ENCODE data around the gene BCL11B.
"Not testable (repeated sequence)": the region's sequence is repeated elsewhere in the genome, so short reads cannot be mapped to it uniquely, and the experiment has no call there.

BCL11B gene

GRCh38 chr14:99203080-99203479, 68.9 kb downstream of the BCL11B start:
- DNase-seq (ENCODE audit: low spot score) = no peak
- FAIRE-seq = no peak

- no peak for FAIRE-seq
- no peak for DNase-seq (ENCODE audit: low spot score)
Measured at GRCh38 chr14:99202516-99202915, 69.5 kb downstream of the BCL11B start.

- FAIRE-seq = no peak
Measured at GRCh38 chr14:99201351-99202073, 70.5 kb downstream of the BCL11B start.

GRCh38 chr14:99200654-99201005, 71.4 kb downstream of the BCL11B start:
- FAIRE-seq (no peak), DNase-seq (ENCODE audit: low spot score) (no peak)

More at GRCh38 chr14:99201351-99202073, 70.5 kb downstream of the BCL11B start:
- no peak for DNase-seq (ENCODE audit: low spot score)

GRCh38 chr14:99199846-99200653, 71.9 kb downstream of the BCL11B start:
- DNase-seq (ENCODE audit: low spot score) (no peak), FAIRE-seq (no peak)

- FAIRE-seq (no peak), DNase-seq (ENCODE audit: low spot score) (no peak)
Measured at GRCh38 chr14:99198746-99199502, 73.1 kb downstream of the BCL11B start.

- FAIRE-seq (no peak), DNase-seq (ENCODE audit: low spot score) (no peak)
Measured at GRCh38 chr14:99196310-99196650, 75.7 kb downstream of the BCL11B start.

- DNase-seq (ENCODE audit: low spot score) = no peak
Measured at GRCh38 chr14:99195602-99196309, 76.2 kb downstream of the BCL11B start.

GRCh38 chr14:99194736-99195135, 77.3 kb downstream of the BCL11B start:
- no peak for FAIRE-seq
- DNase-seq (ENCODE audit: low spot score) = no peak

More at GRCh38 chr14:99195602-99196309, 76.2 kb downstream of the BCL11B start:
- FAIRE-seq = no peak

GRCh38 chr14:99194136-99194535, 77.9 kb downstream of the BCL11B start:
- FAIRE-seq = no peak
- no peak for DNase-seq (ENCODE audit: low spot score)

GRCh38 chr14:99192830-99193229, 79.2 kb downstream of the BCL11B start:
- DNase-seq (ENCODE audit: low spot score) (no peak), FAIRE-seq (no peak)

- DNase-seq (ENCODE audit: low spot score) = peak; percentile 47
- FAIRE-seq = no peak
Measured at GRCh38 chr14:99192028-99192621, 79.9 kb downstream of the BCL11B start.

GRCh38 chr14:99191395-99192027, 80.5 kb downstream of the BCL11B start:
- FAIRE-seq (no peak), DNase-seq (ENCODE audit: low spot score) (no peak)

GRCh38 chr14:99190696-99191394, 81.2 kb downstream of the BCL11B start:
- no peak for DNase-seq (ENCODE audit: low spot score)
- FAIRE-seq = no peak

GRCh38 chr14:99189201-99189801, 82.7 kb downstream of the BCL11B start:
- no peak for DNase-seq (ENCODE audit: low spot score)
- FAIRE-seq = no peak

- no peak for DNase-seq (ENCODE audit: low spot score)
Measured at GRCh38 chr14:99188731-99189191, 83.2 kb downstream of the BCL11B start.

GRCh38 chr14:99187858-99188257, 84.1 kb downstream of the BCL11B start:
- DNase-seq (ENCODE audit: low spot score) = no peak

More at GRCh38 chr14:99188731-99189191, 83.2 kb downstream of the BCL11B start:
- FAIRE-seq = no peak

GRCh38 chr14:99186956-99187690, 84.9 kb downstream of the BCL11B start:
- DNase-seq (ENCODE audit: low spot score) (no peak), FAIRE-seq (no peak)

More at GRCh38 chr14:99187858-99188257, 84.1 kb downstream of the BCL11B start:
- no peak for FAIRE-seq

- DNase-seq (ENCODE audit: low spot score); FAIRE-seq: not testable (repeated sequence)
Measured at GRCh38 chr14:99186336-99186735, 85.7 kb downstream of the BCL11B start.

Measured in urothelium cell line (cell line).